GM18909 (cell line): Measurements from ENCODE around the gene ST14.
A peak's percentile ranks its signal among the peaks of the same experiment; 100 is the strongest.

Experiments
- ATAC-seq: cut with Tn5 transposase; IDR thresholded peaks from one replicate; pipeline ENCODE4 v1.9.1; 2021; ENCODE audit warnings: mild to moderate bottlenecking; ENCODE audit not compliant: unreplicated experiment, poor library complexity

ST14 gene

DNA sequence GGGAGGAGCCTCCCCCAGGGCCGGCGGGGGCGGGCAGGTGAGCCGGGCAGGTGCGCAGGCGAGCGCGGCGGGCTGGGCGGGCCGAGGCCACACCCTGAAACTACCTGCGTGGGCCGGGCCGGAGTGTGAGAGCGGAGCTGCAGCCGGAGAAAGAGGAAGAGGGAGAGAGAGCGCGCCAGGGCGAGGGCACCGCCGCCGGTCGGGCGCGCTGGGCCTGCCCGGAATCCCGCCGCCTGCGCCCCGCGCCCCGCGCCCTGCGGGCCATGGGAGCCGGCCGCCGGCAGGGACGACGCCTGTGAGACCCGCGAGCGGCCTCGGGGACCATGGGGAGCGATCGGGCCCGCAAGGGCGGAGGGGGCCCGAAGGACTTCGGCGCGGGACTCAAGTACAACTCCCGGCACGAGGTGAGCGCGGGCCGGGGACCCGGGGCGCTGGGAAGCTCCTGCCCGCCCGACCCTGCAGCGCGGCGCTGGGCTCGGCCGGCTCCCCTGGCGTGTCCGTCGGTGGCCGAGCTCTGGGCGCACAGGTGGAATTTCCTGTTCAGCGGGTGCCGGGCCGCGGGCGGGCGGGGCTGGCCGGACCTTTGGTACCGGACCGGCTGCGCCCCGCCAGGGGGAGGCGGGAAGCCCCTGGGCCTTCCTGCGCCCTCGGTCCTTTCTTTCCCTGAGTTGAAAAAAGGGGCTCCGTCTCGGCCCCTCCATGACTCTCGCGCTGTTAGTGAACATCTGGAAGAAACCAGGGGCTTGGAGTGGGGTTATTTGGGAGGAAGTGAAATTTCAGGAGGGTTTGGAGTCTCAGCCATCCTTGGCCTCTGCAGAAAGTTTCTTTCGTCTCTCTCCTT, at the start of gene ST14:
ST14 (plus strand) TSS at position 126 of the 841 bp plus-strand sequence; CDS start at position 324, 198 bp downstream.
- ATAC-seq, result no peak

DNA sequence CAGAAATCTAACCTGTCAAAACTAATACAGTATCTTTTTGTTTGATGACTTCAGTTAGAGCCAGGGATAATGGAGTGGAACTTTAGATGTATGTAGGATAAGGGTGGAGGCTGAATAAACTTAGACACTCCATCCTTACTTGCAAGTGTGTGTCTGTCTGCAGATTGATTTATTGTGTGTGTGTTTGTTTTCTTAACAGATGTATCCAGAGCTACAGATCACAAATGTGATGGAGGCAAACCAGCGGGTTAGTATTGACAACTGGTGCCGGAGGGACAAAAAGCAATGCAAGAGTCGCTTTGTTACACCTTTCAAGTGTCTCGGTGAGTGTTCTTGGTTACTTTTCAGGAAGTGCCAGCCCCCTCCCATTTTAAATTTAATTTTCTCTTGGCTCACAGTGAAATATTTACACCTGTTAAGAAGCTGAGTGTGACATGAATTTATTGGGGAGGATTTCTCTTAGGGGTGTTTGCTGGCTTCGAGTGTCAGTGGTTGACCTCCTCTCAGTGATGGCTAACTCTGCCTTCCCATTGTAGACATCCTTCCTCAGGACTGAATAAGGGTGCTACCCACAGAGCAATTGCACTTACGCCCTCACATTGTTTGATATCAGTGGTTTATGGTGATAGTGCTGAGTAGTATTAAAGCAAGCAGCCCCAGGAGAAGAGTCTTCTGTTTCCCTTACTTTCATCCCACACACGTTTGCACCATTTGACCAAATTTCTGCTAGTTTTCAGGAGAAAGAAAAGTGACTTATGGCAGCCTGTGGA, 49.1 kb upstream of the ST14 start:
- ATAC-seq, result no peak

DNA sequence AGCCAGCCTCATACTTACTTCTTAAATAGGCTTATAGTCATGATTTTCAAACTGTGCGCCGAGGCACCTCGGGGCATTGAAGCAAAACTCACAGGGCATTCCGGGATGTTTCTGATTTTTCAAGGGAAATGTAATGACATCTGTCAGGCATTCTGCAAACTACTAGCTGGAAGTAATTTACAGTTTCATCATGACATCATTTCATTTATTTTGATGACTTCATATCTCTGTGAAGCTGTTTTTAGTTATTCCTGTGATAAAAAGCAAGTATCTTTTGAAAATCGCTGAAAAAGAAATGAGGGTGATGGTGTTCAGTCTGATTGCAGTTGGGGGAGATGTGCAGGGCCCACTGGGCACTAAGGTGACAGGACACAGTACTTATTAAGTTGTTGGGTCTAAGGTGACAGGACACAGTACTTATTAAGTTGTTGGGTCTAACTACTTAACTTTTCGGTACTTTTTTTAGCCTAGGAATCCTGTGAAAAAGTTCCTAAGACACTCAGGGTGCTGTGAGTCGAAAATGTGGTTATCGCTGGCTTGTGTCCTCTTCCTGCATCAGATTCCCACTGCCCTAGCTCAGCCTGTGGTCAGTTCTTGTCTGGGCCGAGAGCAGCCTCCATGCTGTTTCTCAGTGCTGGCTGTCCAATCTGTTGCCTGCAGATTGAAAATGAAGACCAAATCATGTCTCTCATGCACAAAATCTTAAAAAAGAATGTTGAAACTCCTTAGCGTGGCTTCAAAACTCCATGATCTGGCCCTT, 47.3 kb upstream of the ST14 start:
- ATAC-seq, result no peak

DNA sequence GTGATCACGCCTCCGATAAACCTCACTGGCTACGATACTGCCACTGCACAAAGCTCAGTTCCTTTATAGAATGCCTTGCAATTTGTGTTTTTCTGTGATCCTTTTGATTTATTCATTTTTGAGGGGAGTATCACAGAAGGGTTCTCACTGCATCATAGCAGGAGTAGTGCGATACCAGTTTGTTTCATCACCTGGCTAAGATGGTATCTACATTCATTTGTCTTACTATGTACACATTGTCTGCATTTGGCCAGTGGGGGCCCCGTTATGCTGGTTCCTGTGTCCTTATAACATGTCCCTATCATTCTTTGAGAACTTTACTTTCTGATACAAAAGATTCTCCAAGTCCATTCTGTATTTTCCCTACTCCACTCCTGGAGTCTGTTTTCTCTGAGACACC, 45.3 kb upstream of the ST14 start:
- ATAC-seq, result no peak

DNA sequence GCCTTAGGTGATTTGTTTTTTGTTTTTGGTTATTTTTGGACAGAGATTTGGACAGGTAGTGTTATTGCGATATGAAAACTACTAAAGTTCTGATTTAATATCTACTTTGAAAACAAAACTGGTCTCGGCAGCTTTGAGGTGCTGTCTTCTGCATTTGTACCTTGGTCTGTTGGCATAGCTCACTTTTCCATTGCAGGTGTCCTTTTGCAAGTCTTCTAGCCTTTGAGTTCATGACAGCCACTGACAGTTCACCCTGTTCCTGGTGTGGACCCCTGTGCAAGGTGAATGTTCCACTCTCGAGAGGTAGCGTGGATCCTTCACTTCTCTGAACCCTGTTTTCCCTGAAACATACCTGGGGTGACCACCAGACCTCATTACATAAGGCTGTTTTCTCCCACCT, 44.9 kb upstream of the ST14 start:
- no peak for ATAC-seq

DNA sequence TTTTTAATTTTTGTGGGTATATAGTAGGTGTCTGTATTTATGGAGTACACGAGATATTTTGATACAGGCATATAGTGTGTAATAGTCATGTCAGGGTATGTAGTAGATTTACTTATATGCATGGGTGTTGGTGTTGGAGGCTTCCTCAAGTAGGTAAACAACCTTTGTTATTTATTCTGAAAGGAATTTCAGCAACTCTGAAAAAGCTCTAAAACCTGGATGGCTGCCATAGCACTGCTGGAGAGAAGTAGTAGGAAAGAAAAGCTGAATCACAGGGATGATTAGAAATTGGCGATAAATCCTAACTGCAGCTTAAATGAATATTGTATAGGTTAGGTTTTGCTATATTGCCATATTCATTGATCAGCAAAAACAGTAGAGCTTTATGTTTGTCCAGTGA, 44.4 kb upstream of the ST14 start:
- no peak for ATAC-seq

DNA sequence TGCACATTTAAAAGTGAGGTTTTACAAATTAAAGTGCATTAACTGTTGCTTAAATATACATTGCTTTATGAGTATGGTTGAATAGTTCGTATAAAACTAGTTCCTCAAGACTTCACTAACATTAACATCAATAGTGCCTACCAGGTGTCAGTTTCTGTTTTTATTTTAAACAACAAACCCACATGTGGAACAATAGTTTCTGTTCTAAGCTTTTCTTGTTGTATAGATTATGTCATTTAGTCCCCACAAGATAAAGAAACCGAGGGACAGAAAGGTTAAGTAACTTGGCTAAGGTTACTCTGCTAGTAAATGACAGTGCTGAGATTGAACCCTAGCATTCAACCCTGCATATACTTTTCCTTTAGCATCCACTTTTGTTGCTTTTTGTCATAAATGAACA, 41.4 kb upstream of the ST14 start:
- peak; percentile 88 for ATAC-seq

DNA sequence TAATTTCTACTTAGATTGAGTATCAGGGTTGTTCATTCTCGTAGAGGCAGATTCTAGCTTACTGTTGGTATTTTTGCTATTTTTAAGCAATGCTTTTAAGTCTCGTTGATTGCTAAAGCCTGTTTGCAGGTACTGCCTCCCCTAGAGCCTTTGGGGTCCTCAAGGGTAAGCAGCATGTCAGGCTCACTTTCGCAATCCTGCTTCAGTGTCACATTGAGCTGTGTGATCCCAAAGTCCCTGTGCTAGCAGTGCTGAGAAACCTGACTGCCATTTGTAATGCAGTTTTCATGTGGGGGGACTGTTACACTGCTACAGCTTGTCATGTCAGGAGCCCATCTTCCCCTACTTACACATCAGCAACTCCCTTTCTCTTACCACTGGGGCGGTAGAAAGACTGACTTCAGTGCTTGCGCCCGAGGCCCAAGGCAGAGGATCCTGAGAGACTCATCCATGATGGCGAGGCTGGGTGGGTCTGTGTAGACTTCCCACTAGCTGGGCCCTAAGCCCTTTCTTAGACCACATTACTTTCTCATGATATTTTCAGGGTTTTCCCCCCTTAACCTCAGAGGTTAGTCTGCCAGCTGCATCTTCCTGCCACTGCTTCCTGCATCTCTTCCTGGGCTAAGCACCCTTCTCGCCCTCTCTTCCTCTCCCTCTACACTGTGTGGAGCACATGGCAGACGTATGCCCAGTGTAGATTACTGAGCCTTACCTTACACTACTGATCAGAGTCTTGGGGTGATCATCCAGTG, 40.8 kb upstream of the ST14 start:
- ATAC-seq, result peak; percentile 71

DNA sequence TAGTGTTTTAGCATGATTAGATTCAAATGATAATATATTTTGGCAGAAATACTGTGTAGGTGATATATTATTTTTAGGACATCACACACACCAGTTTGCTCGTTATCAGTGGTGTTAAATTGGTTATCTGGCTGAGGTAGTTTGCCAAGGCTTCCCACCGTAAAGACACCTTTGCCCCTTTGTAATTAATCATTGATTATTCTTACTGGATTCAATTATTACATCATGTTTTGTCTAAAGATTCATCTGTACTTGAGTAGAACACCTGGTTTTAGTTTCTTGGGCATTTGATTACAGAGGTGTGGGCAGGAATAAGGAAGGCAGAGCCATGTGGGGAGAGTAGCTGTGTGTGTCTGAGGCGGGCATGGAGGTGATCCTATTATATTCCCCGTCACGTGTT, 39.5 kb upstream of the ST14 start:
- ATAC-seq, result no peak

DNA sequence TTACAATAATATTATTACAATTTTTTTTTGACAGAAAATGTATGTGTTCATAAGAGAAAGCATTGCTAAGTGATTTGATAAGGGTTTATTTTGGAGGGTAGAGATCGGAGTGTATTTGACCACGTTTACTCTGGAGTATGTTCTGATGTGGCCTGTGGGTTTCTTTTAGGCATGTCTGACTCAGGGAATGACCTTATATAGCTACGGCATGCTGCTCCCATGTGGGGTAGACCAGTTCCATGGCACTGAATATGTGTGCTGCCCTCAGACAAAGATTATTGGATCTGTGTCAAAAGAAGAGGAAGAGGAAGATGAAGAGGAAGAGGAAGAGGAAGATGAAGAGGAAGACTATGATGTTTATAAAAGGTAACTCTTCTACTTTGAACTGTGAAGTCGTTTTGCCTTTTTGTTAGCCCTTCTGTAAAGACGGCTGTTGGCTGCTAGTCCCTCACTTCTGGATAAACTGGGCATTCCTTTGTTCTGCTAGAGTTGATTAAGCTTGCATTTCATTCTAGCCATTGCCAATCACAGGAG, 38.1 kb upstream of the ST14 start:
- no peak for ATAC-seq

DNA sequence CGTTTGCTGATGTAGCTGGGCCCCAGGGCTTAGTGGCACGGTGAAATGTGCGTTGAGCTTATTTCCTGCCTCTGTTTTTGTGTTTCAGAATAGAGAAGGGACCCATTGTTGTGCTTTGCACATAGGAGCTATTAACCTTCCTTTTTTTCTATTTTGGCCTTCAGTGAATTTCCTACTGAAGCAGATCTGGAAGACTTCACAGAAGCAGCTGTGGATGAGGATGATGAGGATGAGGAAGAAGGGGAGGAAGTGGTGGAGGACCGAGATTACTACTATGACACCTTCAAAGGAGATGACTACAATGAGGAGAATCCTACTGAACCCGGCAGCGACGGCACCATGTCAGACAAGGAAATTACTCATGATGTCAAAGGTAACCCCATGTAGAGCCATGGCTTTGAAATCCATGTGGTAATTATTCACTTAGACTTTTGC, 37.4 kb upstream of the ST14 start:
- no peak for ATAC-seq

DNA sequence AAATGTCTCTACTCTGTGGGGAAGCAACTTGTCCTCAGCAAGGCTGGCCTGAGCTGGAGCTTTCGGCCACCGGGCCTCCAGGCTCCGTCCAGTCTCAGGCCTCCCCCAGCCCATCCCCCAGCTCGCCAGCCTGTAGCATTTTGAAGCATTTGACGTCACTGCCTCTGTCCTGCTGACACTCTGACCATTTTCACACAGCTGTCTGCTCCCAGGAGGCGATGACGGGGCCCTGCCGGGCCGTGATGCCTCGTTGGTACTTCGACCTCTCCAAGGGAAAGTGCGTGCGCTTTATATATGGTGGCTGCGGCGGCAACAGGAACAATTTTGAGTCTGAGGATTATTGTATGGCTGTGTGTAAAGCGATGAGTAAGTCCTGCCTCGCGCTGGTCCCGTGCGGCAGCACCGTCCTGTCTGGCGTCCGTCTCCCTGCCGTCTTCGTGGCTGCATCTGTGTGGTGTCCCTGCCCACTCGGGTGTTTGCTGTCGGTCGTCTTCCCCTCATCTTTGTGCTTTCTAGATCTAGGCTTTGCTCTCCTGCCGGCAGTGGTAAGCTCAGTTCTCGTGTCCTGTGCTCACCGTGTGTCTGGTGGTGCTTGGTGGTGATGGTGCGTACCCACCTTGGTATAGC, 36.1 kb upstream of the ST14 start:
- ATAC-seq, result no peak

DNA sequence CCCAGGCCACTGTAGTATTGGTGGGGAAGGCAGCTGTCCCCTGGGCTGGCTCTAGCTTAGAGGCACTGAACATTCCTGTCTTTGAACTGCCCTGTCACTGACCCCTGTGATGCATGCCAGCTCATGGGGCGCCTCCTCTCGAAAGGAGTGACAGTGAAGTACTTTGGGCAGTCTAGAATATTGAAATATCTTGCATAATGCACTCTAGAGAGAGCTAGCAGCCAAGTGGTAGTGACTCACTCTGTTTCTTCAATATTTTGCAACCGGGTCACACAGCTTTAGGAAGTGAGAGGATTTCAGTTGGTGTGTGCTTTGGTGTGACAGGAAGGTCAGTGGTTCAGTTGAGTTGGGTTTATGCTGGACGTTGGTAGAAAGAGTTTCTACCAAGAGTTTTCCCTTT, 35.5 kb upstream of the ST14 start:
- ATAC-seq, result no peak

DNA sequence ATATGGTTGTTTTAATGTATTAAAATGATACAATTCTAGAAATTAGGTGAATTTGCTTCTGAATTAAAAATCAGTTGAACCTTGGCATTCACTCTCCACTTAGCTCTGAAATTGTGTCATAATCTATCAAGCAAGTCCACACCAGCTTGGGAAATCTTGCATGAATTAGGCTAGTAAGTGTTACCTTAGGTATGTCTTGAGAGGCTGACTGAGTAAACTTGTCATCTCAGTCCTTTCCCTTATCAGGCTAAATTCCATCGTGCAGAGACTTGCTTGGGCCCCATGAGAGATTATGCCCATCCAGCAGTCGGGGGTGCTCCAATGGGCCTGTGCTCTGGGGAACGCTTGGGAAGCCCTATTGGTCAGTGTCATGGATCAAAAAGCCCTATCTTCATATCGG, 33.9 kb upstream of the ST14 start:
- no peak for ATAC-seq

DNA sequence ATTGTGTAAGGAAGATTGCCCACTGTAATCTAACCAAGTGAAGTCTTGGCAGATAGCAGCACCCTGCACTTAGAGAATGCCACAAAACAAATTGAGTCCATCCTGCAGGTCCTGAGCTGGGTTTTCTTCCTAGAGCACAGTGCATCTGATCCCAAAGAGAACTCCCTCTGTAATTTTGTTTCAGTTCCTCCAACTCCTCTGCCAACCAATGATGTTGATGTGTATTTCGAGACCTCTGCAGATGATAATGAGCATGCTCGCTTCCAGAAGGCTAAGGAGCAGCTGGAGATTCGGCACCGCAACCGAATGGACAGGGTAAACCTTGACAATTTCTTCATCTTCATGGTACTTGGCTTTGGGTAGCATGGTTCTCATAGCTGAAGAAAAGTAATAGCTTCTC, 33.1 kb upstream of the ST14 start:
- no peak for ATAC-seq

DNA sequence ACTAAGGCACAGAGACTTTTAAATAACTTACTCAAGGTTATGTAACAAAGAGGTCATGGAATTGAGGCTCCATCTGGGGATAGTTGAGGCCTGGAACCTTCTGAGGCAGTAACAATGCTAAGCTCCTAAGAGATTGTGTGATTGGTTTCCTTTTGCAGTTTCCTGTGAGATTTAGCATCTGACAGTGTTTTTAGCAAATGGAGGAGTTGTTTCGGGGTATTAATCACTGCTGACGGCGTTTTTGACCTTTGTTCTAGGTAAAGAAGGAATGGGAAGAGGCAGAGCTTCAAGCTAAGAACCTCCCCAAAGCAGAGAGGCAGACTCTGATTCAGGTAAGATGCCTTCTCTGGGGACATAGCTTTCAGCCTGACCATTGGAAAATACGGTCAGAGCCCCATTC, 32.1 kb upstream of the ST14 start:
- ATAC-seq, result no peak

DNA sequence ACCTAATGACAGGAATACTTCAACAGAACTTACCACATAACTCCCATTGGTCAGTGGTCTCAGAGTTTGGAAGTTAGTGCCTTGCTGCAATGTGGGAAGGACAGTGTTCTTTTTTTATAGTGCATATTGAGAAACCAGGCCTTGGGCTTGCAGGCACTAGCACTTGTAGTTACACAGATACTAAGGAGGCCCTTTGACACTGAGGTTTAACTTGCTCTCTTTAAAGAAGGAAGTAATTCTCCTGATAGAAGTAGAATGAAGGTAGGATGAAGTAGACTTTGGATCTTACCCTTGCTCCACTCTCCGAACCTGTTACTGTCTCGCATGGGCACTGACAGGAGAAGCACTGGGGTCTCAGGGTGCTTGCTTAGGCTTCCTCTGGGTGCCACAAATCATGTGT, 31.0 kb upstream of the ST14 start:
- ATAC-seq, result no peak

DNA sequence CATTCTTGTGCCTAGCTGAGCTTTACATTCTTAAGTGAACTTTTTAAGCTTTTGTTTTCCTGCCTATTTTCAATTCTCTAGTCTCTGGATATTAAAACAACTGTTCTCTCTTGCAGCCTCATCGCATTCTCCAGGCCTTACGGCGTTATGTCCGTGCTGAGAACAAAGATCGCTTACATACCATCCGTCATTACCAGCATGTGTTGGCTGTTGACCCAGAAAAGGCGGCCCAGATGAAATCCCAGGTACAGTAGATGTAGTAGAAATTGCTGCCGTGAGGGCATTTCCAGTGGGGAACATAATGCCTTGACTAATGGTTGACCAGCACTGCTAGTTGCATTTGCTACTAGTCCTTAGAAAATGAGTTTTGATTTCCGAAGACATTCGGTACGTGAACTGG, 29.7 kb upstream of the ST14 start:
- no peak for ATAC-seq

DNA sequence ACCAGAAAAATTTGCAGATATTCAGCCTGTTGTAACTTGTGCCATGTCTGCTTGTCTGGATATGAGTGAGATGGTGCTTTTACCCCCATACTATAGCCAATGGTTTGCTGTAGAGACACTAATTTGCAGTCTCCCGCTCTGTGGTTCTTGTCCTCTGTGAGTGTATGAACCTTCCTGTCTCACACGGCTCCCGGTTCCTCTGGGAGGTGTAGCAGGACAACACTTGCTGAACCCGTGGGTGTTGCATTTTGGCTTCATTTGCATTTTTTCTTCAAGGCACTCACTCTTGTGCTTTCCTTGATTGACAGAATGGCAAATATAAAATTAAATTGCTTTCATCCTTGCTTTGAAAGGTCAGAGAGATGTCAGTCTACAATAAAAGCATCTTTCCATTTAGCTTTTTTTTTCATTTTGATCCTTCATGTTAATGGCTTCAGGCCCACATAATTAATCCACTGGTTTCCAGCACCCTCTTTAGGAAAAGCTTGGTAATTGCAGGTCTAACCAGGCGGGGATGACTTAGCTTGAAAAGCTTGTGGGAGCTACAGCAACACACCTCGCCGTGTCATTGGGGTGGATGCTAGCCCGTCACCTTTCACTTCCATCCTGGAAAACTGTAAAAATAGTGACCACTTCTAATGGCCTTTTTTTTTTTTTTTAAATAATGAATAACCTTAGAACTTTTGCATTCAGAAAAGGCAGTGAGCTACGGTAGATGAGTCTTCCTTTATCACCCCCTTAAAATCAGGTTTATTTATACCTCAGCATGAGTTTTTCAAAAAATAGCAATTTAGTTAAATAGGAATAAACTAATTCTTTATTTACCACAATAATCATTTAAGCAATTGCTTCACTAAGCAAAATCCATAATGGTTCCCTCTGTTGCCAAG, 27.4 kb upstream of the ST14 start:
- peak; percentile 75 for ATAC-seq
